PC-3 (cell line): ENCODE measurements around the gene SLC7A4.
"Not testable (repeated sequence)": the region's sequence is repeated elsewhere in the genome, so short reads cannot be mapped to it uniquely, and the experiment has no call there.

Experiments
- CTCF ChIP-seq: fragments of 300-600 bp; sonication (generic); conservative IDR thresholded peaks from 2 replicates; pipeline ENCODE4 v1.5.1; 2017; ENCODE audit warnings: antibody characterized with exemption, low read depth, mild to moderate bottlenecking, low read length
- EZH2phosphoT487 ChIP-seq: fragments of 300-600 bp; sonication (generic); IDR thresholded peaks from 2 replicates; pipeline ENCODE4 v1.6.1; 2018; ENCODE audit warnings: mild to moderate bottlenecking, antibody characterized with exemption, low read length, borderline replicate concordance

DNA sequence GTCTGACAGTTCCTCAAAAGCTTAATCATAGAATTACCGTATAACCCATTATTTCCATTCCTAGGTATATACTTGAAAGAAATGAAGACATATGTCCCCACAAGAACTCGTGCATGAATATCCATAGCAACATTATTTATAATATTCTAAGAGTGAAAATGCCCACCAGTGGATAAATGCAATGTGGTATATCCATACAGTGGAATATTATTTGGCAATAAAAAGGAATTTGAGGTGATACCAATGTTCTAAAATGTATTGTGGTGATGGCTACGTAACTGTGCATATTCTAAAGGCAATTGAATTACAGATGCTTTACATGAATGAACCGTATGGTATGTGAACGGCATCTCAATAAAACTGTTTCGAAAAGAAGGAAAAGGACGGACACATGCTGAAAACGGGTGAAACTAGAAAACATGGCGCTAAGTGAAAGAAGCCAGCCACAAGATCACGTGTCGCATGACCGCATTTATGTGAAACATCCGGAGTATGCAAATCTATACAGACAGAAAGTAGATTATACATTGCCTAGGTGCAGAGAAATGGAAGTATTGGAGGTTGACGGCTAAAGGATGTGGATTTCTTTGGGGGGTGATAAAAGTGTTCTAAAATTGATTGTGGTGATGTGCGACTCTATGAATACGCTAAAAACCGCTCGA, 29.4 kb upstream of the SLC7A4 start:
- not testable (repeated sequence) for TF ChIP-seq EZH2phosphoT487, CTCF
